DMS53 treated with DMSO at 0.1 percent for 48 hours (cell line): ENCODE measurements around the gene BPIFB2.
"Not testable (repeated sequence)": the region's sequence is repeated elsewhere in the genome, so short reads cannot be mapped to it uniquely, and the experiment has no call there.

Source experiments
- DNase-seq: peaks from one replicate; lab custom pipeline; 2025; ENCODE audit not compliant: unreplicated experiment; lab: John Stamatoyannopoulos, UW

BPIFB2 gene

GRCh38 chr20:33007376-33008335 lies at the start of gene BPIFB2:
BPIFB2 (plus strand) TSS chr20:33007704; CDS start chr20:33008575, 871 bp downstream.
- no peak for DNase-seq

GRCh38 chr20:32958574-32958973 lies 48.9 kb upstream of the BPIFB2 start:
- no peak for DNase-seq

- no peak for DNase-seq
Measured at GRCh38 chr20:32959351-32960221, 47.9 kb upstream of the BPIFB2 start.

- no peak for DNase-seq
Measured at GRCh38 chr20:32960222-32960518, 47.3 kb upstream of the BPIFB2 start.

- no peak for DNase-seq
Measured at GRCh38 chr20:32960849-32961731, 46.4 kb upstream of the BPIFB2 start.

GRCh38 chr20:32962053-32962452 lies 45.5 kb upstream of the BPIFB2 start:
- DNase-seq, result no peak

GRCh38 chr20:32962646-32963045 lies 44.9 kb upstream of the BPIFB2 start:
- DNase-seq, result not testable (repeated sequence)

GRCh38 chr20:32963176-32963575 lies 44.3 kb upstream of the BPIFB2 start:
- DNase-seq, result no peak

- no peak for DNase-seq
Measured at GRCh38 chr20:32964575-32964974, 42.9 kb upstream of the BPIFB2 start.

- DNase-seq, result no peak
Measured at GRCh38 chr20:32965115-32965514, 42.4 kb upstream of the BPIFB2 start.

GRCh38 chr20:32965581-32966373 lies 41.7 kb upstream of the BPIFB2 start:
- no peak for DNase-seq

- no peak for DNase-seq
Measured at GRCh38 chr20:32966382-32966781, 41.1 kb upstream of the BPIFB2 start.

GRCh38 chr20:32966881-32967781 lies 40.4 kb upstream of the BPIFB2 start:
- DNase-seq, result no peak

- DNase-seq, result no peak
Measured at GRCh38 chr20:32967961-32968457, 39.5 kb upstream of the BPIFB2 start.

GRCh38 chr20:32968478-32969241 lies 38.8 kb upstream of the BPIFB2 start:
- DNase-seq, result no peak

GRCh38 chr20:32969356-32970114 lies 38.0 kb upstream of the BPIFB2 start:
- DNase-seq, result no peak
